HG03066 (cell line): Measurements from ENCODE around the gene RPS29.

Experiments
- ATAC-seq: cut with Tn5 transposase; IDR thresholded peaks from one replicate; pipeline ENCODE4 v1.9.1; 2021; ENCODE audit warnings: low read depth; ENCODE audit not compliant: unreplicated experiment

Gene RPS29

DNA sequence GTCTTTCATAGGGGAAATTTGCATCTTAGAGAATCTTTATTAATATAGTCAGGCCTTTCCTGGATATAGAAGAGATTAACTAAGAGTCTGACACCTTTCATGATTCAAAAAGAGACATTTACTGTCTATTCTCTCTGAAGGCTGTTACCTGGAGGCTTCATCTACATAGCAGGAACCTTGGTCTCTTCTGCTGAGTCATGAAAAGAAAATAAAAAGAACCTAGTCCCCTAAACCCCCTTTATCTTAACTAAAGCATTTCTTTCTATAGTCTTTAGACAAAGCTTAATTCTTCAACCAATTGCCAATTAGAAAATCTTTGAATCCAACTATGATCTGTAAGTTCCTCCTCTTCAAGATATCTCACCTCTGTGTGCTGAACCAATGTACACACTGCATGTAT, 33.1 kb downstream of the RPS29 start:
- ATAC-seq, result no peak

DNA sequence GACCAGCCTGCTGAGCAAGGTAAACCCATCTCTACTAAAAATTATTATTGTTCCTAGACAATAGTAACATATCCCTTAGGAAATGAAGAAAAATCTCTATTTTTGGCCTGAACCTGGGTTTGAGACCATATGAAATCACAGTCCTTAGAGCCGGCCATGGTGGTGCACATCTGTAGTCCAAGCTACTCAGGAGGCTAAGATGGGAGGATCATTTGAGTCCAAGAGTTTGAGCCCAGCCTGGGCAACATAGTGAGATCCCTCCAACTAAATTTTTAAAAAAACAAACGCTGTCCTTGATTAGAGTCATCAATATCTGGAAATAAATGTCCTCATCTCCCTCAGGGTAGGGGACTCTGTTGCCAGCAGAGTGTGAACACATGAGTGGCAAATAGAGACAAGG, 34.6 kb downstream of the RPS29 start:
- no peak for ATAC-seq

DNA sequence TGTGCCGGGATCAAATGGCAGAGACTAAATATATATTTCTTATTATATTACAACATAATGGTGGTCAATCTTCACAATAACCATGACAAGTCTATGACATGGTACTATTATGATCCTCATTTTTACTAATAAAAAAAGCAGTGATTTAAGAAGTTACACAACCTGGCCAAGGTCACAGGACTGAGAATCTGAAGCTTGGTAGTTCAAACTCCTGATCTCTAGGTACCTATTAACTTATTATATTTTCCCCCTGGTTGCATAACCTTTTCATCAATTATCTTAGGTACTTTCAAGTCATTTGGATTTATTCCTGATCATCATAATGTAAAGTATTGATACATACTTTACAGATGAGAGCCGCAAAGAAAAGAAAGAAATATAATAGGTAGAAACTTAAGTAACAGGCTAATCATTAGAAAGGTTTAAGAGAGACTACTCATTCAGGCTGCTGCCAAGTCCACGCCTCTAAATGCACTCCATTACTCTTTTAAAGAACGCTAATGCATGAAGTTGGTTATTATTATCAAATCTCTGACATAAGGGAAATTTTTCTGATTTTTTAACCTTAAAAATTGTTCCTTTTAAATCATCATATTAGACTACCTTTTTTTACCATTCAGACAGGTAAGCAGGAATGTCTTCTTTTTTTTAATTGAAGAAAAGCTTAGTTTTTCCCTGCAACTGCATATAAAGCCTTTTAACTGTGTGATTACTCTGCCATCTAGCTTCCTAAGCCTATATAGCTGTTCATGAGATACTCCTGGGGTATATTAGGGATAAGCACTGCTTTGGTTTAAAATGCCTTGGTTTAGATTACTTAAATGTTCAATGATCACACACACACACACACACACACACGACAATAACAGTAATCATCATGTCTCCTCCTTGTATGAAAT, 35.6 kb downstream of the RPS29 start:
- ATAC-seq, result no peak

GRCh38 chr14:49549881-49550280, 36.3 kb downstream of the RPS29 start:
- ATAC-seq, result no peak

GRCh38 chr14:49549446-49549845, 36.7 kb downstream of the RPS29 start:
- no peak for ATAC-seq

GRCh38 chr14:49546766-49547165, 39.4 kb downstream of the RPS29 start:
- ATAC-seq, result no peak

GRCh38 chr14:49545716-49546115, 40.5 kb downstream of the RPS29 start:
- ATAC-seq, result no peak

DNA sequence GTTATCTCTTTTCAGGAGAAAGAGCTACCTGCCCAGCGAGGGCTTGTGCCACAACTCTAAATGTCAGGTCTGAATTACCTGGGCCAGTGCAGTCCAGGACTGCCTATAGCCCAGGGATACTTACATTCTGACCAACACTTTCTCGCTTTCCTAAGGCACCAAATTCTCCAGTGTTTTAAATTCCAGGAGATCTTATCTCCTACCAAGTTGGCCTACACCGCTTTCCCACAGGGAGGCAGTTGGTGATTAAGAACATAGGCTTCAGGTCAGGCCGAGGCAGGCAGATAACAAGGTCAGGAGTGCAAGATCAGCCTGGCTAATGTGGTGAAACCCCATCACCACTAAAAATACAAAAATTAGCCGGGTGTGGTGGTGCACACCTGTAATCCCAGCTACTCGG, 41.1 kb downstream of the RPS29 start:
- ATAC-seq, result no peak

GRCh38 chr14:49541049-49541448, 45.1 kb downstream of the RPS29 start:
- no peak for ATAC-seq

GRCh38 chr14:49538852-49539251, 47.3 kb downstream of the RPS29 start:
- no peak for ATAC-seq
